A549 (cell line): Measurements from ENCODE around the gene ABCF2.

ENCODE experiments used
- EP300 ChIP-seq, 2 experiments: fragments of >200 bp; sonication (Bioruptor Twin); formaldehyde crosslinking; IDR thresholded peaks; 2 replicates in 1 of 2; 3 replicates in 1 of 2; pipeline ENCODE4 v1.6.1; 2016 to 2017
- TP53 ChIP-seq: fragments of 250-450 bp; sonication (Bioruptor Pico); IDR thresholded peaks from 2 replicates; pipeline ENCODE4 v1.5.0; 2021; ENCODE audit warnings: mild to moderate bottlenecking, moderate library complexity

- TF ChIP-seq TP53 (CRISPR knock-in tag) (no peak), EP300 (IDR thresholded peaks at IDR 0.05) (no peak)
Measured at GRCh38 chr7:151254316-151254715, 27.3 kb upstream of the ABCF2 start.
